Upper lobe of left lung (tissue), 4 donors: ENCODE measurements around the gene TTR.

ENCODE experiments used
- POLR2A ChIP-seq, 4 donors: fragments of 450-650 bp; IDR thresholded peaks; one replicate each; pipeline ENCODE4 v1.5.1; 2016 to 2017; ENCODE audit warnings: antibody characterized with exemption in 4 of 4, mild to moderate bottlenecking in 2 of 4
- POLR2AphosphoS5 ChIP-seq, 2 donors: sonication (generic); formaldehyde crosslinking; IDR thresholded peaks; one replicate each; pipeline ENCODE4 v1.5.1; 2017; ENCODE audit warnings: antibody characterized with exemption in 2 of 2
- TF ChIP-seq, protein P1 (sequence below), 6 experiments: fragments of 450-650 bp in 4 of 6; fragments of 200-600 bp in 2 of 6; sonication (generic) in 2 of 6; IDR thresholded peaks; one replicate each; pipeline ENCODE4 v1.5.1; 2016 to 2019; ENCODE audit warnings: antibody characterized with exemption in 6 of 6

DNA sequence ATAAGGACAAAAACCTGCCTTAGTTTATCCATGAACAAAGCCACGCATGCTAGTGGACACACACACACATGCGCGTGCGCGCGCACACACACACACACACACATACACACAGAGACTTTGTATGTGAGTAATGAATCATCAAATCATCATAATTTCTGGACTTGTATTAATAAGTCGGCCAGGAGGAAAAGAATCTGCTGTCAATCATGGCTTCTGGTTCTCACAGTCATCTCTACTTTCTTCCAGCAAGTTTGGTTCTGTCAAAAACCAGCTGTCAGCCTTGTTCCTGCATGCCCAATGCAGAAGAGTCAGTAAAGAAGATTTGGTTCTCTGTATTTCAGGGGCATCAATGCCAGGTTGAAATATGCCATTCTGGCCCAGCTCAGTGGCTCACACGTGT, 1.1 kb upstream of the TTR start:
- TF ChIP-seq, protein P1, sequence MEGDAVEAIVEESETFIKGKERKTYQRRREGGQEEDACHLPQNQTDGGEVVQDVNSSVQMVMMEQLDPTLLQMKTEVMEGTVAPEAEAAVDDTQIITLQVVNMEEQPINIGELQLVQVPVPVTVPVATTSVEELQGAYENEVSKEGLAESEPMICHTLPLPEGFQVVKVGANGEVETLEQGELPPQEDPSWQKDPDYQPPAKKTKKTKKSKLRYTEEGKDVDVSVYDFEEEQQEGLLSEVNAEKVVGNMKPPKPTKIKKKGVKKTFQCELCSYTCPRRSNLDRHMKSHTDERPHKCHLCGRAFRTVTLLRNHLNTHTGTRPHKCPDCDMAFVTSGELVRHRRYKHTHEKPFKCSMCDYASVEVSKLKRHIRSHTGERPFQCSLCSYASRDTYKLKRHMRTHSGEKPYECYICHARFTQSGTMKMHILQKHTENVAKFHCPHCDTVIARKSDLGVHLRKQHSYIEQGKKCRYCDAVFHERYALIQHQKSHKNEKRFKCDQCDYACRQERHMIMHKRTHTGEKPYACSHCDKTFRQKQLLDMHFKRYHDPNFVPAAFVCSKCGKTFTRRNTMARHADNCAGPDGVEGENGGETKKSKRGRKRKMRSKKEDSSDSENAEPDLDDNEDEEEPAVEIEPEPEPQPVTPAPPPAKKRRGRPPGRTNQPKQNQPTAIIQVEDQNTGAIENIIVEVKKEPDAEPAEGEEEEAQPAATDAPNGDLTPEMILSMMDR (IDR thresholded peaks at IDR 0.05) = no peak
- TF ChIP-seq POLR2A (IDR thresholded peaks at IDR 0.05) = no peak
- TF ChIP-seq POLR2AphosphoS5 (IDR thresholded peaks at IDR 0.05) = no peak
